Adrenal gland (tissue), 12 donors: ENCODE measurements around the gene UMPS. TPM values are rescaled to one million over a fixed set of nuclear protein-coding genes. Genes with fewer than 3 reads are reported as not detected.
"Not testable (repeated sequence)": the region's sequence is repeated elsewhere in the genome, so short reads cannot be mapped to it uniquely, and the experiment has no call there.

Experiments
- DNase-seq, 7 donors: peaks; one replicate each; pipeline ENCODE4 v3.0.0-alpha.2; 2019 to 2020
- H3K27ac ChIP-seq, 5 donors: fragments of 200-600 bp; sonication (generic) in 4 of 5; 1 replicate in 3 of 5; 2 replicates in 2 of 5; pipeline versions ENCODE4 v1.5.1 to v1.8.0; 2016 to 2020; ENCODE audit warnings: mild to moderate bottlenecking in 1 of 5
- H3K27me3 ChIP-seq: fragments of 200-600 bp; 2 replicates; pipeline ENCODE4 v1.8.0; 2021
- H3K36me3 ChIP-seq, 2 donors: fragments of 200-600 bp; replicated peaks in 1 of 2; 1 replicate in 1 of 2; 2 replicates in 1 of 2; pipeline versions ENCODE4 v1.5.1 to v1.8.0; 2018 to 2022
- H3K4me1 ChIP-seq, 2 donors: fragments of 200-600 bp; replicated peaks in 1 of 2; 1 replicate in 1 of 2; 2 replicates in 1 of 2; pipeline versions ENCODE4 v1.5.1 to v1.8.0; 2018 to 2021
- H3K4me3 ChIP-seq, 4 donors: fragments of 200-600 bp; sonication (generic) in 3 of 4; one replicate each; pipeline ENCODE4 v1.5.1; 2016 to 2018
- H3K9me3 ChIP-seq, 3 donors: fragments of 200-600 bp; sonication (generic) in 1 of 3; replicated peaks in 1 of 3; 1 replicate in 2 of 3; 2 replicates in 1 of 3; pipeline versions ENCODE4 v1.5.1 to v1.8.0; 2016 to 2021
- POLR2A ChIP-seq, 2 donors: fragments of 450-650 bp; IDR thresholded peaks; one replicate each; pipeline ENCODE4 v1.6.1; 2017; ENCODE audit warnings: antibody characterized with exemption in 2 of 2, mild to moderate bottlenecking in 2 of 2, moderate library complexity in 1 of 2
- WGBS, 4 donors: extraction: QIAGEN DNeasy Blood & Tissue Kit in 2 of 4; methylation state at CpG; one replicate each; pipeline versions ENCODE4 v1.1.5 to v1.1.7; 2013 to 2017; 5-methylcytosine and 5-hydroxymethylcytosine counted together
- intact Hi-C, 2 donors: fragments of 100-400 bp; cut with DNase I; formaldehyde crosslinking; loops; one replicate each; pipeline versions ENCODE4 v1.14.1 to v1.15.0; 2022 to 2023
- polyA plus RNA-seq, 3 donors: library from polyadenylated mRNA; stranded (reverse); fragments of 200-250 nt in 2 of 3; fragments of 350-450 nt in 1 of 3; fragmentation: Illumina TruSeq in 1 of 3; extraction: RNeasy Lipid Tissue Mini Kit (QIAGEN cat#74804) in 1 of 3; gene quantifications; one replicate each; pipeline ENCODE4 v1.2.3, GENCODE V29; 2013 to 2014
- total RNA-seq, 9 donors: library from RNA; depleted of rRNA in 4 of 9; stranded (reverse); fragments of >200 nt in 4 of 9; fragments of 120-200 nt in 1 of 9; fragmentation: NEBNext Ultra II Directional in 1 of 9; extraction: Animal tissue kit (Norgen Biotek cat#: 25700) in 1 of 9; gene quantifications; one replicate each; pipeline versions ENCODE4 v1.1.0 to v1.2.4, GENCODE V29; 2013 to 2023
- TF ChIP-seq, protein P1 (sequence below), 6 experiments: fragments of 450-650 bp in 4 of 6; fragments of 200-600 bp in 2 of 6; sonication (generic) in 1 of 6; IDR thresholded peaks; 1 replicate in 5 of 6; 2 replicates in 1 of 6; pipeline versions ENCODE4 v1.5.1 to v1.8.0; 2016 to 2021; ENCODE audit warnings: antibody characterized with exemption in 6 of 6, mild to moderate bottlenecking in 2 of 6, moderate library complexity in 1 of 6
- donor health status: healthy with polysubstance abuse.
- donor health status: Bipolar disorder and iron deficiency.
- donor health status: DM: yes; HTN: yes; CAD: no.
- donor health status: DM: no; HTN: no; CAD: no.
- donor health status: DM: no; HTN: no; CAD: no.
- donor health status: DM: yes; HTN: yes; CAD: no.

UMPS gene
- total and polyA plus RNA-seq, 12 donors, result 8.8 to 45.9 (median 26.8) TPM

- Histone ChIP-seq H3K36me3 (no peaks in the 10 kb centered on the region), H3K27ac (peak overlapping the region; percentile 20 to 76 (median 67)), H3K4me3 (no peak overlapping the region), H3K27me3 (no peaks in the 10 kb centered on the region), H3K9me3 (no peaks in the 10 kb centered on the region), H3K4me1 (peaks cover 5 to 27% of the 10 kb centered on the region in 2 donors)
- 50 to 82% (median 77%) methylated on average over 1 to 3 of the region's 3 CpGs for WGBS, 4 donors
- intact Hi-C loops, result loop anchor here in 1 of 2 donors (5.0 kb wide), 1 partner anchor 100 kb away; the partner anchor contains the start of gene ITGB5
- DNase-seq, result peak in 1 of 7 donors; percentile 44
- peak in 1 of 2 donors; percentile 25 for TF ChIP-seq POLR2A (IDR thresholded peaks at IDR 0.05)
- TF ChIP-seq, protein P1, sequence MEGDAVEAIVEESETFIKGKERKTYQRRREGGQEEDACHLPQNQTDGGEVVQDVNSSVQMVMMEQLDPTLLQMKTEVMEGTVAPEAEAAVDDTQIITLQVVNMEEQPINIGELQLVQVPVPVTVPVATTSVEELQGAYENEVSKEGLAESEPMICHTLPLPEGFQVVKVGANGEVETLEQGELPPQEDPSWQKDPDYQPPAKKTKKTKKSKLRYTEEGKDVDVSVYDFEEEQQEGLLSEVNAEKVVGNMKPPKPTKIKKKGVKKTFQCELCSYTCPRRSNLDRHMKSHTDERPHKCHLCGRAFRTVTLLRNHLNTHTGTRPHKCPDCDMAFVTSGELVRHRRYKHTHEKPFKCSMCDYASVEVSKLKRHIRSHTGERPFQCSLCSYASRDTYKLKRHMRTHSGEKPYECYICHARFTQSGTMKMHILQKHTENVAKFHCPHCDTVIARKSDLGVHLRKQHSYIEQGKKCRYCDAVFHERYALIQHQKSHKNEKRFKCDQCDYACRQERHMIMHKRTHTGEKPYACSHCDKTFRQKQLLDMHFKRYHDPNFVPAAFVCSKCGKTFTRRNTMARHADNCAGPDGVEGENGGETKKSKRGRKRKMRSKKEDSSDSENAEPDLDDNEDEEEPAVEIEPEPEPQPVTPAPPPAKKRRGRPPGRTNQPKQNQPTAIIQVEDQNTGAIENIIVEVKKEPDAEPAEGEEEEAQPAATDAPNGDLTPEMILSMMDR (IDR thresholded peaks at IDR 0.05), result no peak
Measured at GRCh38 chr3:124787476-124788195, 57.4 kb downstream of the UMPS start.

DNA sequence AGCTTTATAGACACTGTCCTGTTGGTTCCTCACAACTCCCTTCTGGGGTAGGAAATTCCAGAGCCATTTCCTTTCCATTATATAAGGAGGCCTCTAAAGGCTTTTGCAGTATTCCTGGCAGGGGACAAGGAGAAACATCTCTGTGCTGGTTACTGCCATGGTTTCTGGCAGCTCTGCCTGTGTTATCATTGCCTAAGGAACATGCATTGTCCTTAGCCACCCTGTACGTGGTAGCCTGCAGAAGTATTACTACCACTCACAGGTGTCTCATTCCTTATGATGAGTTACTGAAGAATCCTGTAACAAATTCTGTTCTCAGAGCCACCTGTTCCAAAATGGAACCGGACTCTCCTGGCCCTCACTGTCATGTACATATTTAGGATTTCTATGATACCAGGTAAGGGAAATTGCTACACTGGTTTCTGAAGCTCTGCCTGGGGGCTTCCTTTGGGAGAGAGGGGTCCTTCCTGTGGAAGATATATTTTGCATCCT lies 58.0 kb downstream of the UMPS start:
- no peaks in the 10 kb centered on the region for H3K9me3 ChIP-seq
- intact Hi-C loops, result loop anchor here in 1 of 2 donors (5.0 kb wide), 1 partner anchor 99 kb away; the partner anchor contains the start of gene ITGB5
- no peak for TF ChIP-seq POLR2A (IDR thresholded peaks at IDR 0.05)
- TF ChIP-seq, protein P1 (IDR thresholded peaks at IDR 0.05), result no peak
- peak overlapping the region in 1 of 5 donors; percentile 0 for H3K27ac ChIP-seq
- DNase-seq, result no peak
- H3K27me3 ChIP-seq, result no peaks in the 10 kb centered on the region
- no peaks in the 10 kb centered on the region for H3K36me3 ChIP-seq
- H3K4me1 ChIP-seq, result peaks cover 11 to 34% of the 10 kb centered on the region in 2 donors
- H3K4me3 ChIP-seq, result no peak overlapping the region
- WGBS, 4 donors, result 90 to 95% (median 91%) methylated on average over 2 of the region's 2 CpGs

DNA sequence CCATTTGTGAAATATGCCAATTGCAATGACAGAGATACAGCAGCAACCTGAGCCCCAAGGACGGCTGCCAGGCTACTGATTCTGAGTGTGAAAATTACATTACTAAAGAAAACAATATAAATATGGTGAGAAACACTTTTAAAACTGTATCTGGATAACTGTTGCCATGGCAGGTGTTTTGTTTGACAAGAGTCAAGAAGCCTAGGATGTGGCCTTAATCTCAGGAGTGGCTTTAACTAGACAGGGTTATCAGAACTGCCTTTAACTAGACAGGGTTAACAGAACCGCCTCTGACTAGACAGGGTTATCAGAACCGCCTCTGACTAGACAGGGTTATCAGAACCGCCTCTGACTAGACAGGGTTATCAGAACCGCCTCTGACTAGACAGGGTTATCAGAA lies 58.9 kb downstream of the UMPS start:
- H3K27ac ChIP-seq, H3K36me3 ChIP-seq, DNase-seq, H3K27me3 ChIP-seq, H3K4me3 ChIP-seq, H3K9me3 ChIP-seq: not testable (repeated sequence)
- H3K4me1 ChIP-seq, result peaks cover 13 to 39% of the 10 kb centered on the region in 2 donors
- 62 to 73% (median 68%) methylated on average over 3 to 4 of the region's 5 CpGs for WGBS, 4 donors
- intact Hi-C loops, result loop anchor here in 1 of 2 donors (5.0 kb wide), 1 partner anchor 98 kb away; the partner anchor contains the start of gene ITGB5

- 88 to 94% (median 91%) methylated on average over 4 of the region's 4 CpGs for WGBS, 4 donors
Measured at GRCh38 chr3:124791142-124791541, 60.9 kb downstream of the UMPS start.

More at GRCh38 chr3:124791142-124791541, 60.9 kb downstream of the UMPS start:
- H3K27ac ChIP-seq, result peak overlapping the region in 2 of 5 donors; percentile 17 to 19
- no peak for TF ChIP-seq POLR2A (IDR thresholded peaks at IDR 0.05)
- TF ChIP-seq, protein P1 (IDR thresholded peaks at IDR 0.05), result no peak
- peaks cover 13 to 37% of the 10 kb centered on the region in 2 donors for H3K4me1 ChIP-seq
- peaks cover 0 to 9% of the 10 kb centered on the region in 2 donors for H3K36me3 ChIP-seq
- H3K4me3 ChIP-seq, result no peak overlapping the region
- no peaks in the 10 kb centered on the region for H3K9me3 ChIP-seq
- intact Hi-C loops, result no loop called here
- H3K27me3 ChIP-seq, result no peaks in the 10 kb centered on the region
- DNase-seq, result no peak
